HG02943 (cell line): ENCODE results near the gene PDE9A.
"Not testable (repeated sequence)": the region's sequence is repeated elsewhere in the genome, so short reads cannot be mapped to it uniquely, and the experiment has no call there.

Experiments used
- ATAC-seq: cut with Tn5 transposase; IDR thresholded peaks from one replicate; pipeline ENCODE4 v1.9.1; 2021; ENCODE audit warnings: mild to moderate bottlenecking, low read depth, moderate library complexity; ENCODE audit not compliant: unreplicated experiment

The PDE9A gene

DNA sequence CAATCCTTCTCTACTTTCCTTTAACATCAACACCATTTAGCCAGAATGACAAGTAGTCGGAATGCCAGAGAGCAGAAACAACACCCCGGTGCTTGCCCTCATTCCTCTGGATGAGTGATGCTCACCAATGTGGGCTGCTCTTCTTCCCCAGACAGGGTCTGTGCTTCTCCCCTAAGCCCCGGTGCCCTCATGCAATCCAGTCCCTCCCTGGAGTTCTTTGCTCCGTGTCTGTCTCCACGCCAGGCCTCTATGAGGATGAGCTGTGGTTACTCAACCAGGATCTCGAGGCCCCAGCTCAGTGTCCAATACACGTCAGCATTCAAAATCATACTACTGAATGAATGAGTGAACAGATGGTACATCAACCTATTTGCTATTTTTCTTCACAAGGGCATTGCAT, 29.7 kb upstream of the PDE9A start:
- ATAC-seq: no peak

DNA sequence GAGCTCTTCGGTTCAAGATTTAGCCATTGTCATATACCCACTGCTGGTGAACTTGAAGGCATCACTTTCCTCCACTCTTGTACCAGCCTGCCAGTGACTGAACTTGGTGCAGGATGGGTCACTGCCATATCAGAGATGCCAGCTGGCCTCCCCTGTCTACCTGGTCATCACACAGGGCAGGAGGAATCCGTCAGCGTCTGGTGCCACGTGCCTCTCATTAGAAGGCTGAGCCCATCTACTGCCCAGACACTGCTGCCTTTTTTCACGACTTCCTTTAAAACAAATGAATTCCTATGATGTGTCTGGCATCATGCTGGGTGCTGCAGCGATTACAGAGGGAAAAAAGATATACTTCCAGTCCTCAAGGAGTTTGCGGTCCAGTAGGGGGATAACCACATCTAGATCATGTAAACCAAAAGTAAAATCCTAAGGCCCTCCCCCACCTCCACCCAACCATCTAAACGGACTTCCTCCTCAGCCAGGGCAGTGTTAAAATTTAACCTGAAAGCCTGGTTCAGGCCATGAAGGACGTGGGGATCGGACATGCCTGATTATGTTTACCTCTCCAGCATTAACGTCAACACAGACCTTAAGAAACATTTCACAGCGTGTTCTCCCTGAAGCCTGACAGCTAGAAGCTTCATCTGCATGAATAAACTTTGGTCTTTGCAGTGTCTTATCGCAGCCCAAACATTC, 29.2 kb upstream of the PDE9A start:
- ATAC-seq: no peak

DNA sequence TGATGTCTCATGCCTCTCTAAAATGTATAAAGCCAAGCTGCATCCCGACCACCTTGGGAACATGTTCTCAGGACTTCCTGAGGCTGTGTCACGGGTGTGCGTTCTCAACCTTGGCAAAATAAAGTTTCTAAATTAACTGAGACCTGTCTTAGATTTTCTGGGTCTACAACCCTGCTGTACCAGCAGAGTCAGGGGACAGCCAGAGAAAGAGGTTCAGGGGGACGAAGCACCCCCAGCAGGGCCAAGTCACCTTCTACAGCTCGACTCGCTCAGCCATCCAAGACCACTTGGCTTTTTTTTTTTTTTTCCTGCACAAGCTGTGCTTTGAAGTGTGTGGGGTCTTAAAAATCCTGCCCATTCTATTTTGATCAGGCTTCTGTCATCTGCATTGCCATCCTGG, 28.5 kb upstream of the PDE9A start:
- ATAC-seq: no peak

GRCh38 chr21:42626171-42626570, 27.2 kb upstream of the PDE9A start:
- ATAC-seq: no peak

DNA sequence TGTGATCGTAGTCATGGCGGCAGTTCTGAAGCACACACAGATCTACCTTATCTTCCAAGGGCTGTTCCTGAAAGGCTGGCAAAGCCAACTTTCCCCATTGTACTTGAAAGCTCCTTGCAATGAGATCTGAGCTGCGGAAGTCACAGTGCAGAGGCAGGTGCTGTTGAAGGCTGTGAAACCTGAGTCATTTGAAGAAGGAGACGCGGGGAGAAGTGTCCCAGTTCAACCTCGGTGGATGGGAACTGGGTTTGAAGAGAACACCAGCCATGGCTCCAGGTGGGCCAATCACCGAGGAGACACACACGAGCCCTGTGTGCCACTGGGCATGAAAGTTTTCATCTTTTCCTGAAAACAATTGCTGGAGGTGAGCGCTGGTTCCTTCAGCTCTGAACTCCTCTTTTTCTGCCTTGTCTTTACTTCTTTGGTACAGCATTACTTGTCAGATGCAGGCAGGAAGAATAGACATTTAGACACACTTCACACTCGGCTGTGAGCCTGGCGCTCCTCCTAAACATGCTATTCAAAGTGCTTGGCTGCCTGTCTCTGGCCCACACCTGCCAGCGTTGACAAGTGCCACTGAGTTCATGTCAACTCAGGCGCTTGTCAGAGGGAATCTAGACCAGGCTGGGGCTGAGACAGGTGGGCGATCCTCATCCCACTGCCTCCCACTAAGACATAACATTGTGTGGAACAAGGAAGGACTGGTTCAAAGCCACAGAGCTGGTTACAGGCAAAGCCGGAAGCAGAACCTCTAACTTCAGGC, 25.7 kb upstream of the PDE9A start:
- no peak for ATAC-seq

GRCh38 chr21:42628466-42629061, 24.9 kb upstream of the PDE9A start:
- not testable (repeated sequence) for ATAC-seq

- ATAC-seq: no peak
Observed at GRCh38 chr21:42629933-42630589, 23.4 kb upstream of the PDE9A start.

DNA sequence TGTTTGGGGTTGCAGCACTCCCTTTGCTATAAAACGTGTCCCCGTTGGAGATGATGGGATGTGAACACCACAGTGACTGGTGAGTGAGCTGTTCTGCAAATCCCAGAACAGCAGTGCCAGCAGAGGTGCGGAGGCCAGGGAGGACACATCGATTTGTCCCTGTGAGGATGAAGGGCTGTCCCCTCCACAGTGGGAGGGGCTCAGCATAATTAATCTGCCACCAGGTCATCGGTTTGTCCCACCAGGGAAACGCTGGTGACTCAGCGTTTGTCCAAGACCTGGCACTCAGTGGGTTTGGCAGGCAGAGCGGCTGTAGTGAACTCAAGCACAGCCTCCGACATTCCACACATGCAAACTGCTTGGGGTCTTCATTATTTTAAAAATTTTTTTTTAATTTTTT, 22.8 kb upstream of the PDE9A start:
- ATAC-seq: no peak

- no peak for ATAC-seq
Observed at GRCh38 chr21:42631142-42631541, 22.3 kb upstream of the PDE9A start.

- ATAC-seq: no peak
Observed at GRCh38 chr21:42632336-42632751, 21.1 kb upstream of the PDE9A start.

DNA sequence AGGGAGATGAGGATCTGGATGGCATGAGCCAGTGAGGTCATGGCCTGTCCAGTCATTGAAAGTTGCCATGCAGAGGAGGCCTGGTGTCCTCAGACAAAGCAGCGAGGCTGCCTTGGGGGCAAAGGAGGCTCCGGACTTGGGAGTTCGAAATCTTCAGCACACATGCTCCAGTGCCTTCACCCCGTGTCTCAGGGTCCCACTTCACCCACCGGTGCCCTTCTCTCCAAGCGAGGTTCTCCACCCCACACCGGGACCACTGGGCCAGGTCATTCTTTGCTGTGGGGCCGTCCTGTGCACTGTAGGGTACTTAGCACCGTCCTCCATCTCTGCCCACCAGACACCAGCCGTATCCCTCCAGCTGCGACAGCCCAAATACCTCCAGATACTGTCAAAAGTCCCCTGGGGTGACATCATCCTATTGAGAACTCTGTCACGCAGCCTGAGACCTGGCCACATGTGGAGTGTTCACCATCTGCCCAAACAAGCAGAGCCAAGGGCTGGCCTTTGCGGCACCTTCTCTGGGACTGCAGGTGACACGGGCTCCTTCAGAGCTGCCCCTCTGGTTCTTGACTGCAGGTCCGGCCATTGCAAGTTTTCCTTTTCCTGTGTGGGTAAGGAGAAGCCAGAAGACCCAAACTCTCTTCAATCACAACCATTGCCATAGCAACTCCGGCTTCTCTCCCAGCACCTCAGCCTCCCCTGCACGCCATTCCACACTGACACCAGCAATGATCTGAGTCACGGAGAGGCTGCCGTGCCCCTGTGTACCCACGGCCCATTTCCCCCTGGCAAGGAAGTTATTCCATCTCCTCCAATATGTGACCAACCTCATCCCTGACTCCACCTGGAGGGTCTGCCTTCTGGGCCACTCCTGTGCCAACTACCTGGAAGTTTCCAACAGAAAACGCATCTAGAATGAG, 20.4 kb upstream of the PDE9A start:
- ATAC-seq: no peak

DNA sequence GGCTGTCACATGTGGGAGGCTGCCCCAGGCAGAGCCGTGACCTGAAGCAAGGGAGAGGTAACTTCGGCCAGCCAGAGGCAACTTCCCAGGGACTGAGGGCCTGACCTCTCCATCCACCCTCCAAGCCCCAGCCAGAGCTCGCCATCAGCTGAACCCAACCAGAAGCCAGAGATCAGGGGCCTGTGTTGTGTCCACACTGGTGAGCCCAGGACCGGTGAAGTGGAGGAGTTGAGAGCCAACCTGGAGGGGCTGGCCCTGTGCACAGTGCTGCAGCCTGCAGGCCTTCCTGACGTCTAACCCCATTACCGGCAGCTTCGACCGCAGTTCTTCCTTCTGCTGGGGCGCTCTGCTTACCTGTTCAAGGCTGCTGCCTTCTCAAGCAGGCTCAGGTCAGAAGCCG, 19.6 kb upstream of the PDE9A start:
- ATAC-seq: no peak

- no peak for ATAC-seq
Observed at GRCh38 chr21:42635848-42636519, 17.4 kb upstream of the PDE9A start.

DNA sequence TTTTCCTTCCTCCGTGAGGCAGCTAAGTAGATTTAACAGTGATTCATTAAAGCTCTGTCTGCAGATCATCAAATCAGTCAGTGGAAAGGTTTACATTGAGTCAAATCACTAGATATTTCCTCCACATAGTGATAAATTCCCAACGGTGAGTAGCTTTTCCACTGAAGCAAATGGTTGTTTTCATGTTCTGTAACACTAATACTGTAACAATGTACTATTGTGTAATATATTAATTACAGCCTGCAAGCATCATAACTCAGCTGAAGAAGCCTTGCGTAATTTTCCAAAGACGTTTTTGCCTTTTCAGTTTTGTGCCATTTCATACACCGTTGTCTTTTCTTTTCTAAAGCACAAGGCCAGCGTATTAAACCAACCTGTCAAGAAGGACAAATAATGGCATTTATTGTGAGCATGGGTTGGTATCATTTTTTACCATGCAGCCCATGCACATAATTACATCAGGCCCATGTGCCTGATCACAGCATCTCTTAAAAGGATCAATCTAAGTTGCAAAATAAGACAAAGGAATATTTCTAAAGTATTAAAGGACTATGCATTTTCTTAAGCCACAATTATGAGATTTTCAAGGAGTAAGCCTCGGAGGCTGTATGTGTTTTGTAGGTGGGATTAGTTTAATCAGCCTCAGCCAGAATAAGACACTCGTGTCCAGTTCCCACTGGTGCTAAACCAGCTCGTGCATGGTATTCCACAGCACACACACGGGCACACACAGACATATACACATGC, 16.7 kb upstream of the PDE9A start:
- ATAC-seq: no peak

DNA sequence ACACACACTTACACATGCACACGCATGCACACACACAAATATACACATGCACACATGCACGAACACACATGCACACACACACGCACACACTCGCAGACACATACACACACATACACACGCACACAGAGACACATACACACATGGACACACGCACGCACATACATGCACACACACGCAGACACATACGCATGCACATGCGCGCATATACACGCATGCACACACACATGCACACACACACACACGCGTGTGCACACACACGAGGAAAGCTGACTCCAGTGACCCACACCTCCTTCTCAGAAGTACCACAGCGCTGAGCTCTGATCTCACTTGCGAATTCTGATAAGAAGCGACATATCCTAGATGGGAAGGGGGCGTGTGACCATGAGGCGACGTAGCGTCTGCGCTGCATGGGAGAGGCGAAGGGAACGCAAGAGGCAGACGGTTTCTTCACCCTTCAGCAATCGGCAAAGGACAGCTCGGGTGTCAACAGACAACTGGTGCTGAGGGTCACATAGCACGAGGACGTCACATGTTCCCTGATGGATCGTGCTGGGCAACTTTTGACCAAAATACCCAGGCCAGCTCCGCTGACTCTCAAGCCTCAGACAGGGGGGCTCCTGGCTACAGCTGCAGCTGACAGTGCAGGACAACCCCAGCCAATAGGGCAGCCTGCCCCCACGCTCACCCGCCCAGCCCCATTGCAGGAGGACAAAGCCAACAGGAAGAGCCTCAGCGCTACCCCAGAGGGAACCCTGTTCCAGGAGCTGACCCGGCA, 16.0 kb upstream of the PDE9A start:
- ATAC-seq: no peak

DNA sequence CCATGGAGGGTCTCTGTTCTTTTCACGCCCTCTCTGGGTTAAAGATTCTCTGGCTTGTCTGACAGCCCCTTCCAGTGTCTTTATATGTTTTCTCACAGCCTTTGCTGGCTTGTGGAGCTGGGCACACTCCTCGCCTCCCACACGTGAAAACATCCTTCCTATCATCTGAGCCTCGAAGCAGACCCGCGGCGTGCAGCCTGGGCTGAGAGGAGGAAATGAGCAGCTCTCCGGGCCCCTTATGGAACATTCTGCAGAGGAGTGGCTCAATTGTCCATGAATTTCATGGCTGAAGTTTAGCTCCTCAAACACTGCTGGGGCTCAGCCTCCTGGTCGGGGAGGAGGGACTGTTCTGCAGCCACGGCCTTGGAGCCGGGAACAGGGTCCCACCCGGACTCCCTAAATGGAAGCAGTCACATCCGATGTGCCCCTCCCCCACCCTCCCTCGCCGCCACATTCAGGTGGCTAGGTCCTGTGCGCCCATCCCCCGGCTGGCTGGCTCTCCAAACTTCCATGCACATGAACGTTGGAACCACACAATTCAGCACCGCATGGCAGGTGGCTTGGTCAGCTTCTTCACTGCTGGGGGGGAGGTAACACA, 15.1 kb upstream of the PDE9A start:
- ATAC-seq: no peak

DNA sequence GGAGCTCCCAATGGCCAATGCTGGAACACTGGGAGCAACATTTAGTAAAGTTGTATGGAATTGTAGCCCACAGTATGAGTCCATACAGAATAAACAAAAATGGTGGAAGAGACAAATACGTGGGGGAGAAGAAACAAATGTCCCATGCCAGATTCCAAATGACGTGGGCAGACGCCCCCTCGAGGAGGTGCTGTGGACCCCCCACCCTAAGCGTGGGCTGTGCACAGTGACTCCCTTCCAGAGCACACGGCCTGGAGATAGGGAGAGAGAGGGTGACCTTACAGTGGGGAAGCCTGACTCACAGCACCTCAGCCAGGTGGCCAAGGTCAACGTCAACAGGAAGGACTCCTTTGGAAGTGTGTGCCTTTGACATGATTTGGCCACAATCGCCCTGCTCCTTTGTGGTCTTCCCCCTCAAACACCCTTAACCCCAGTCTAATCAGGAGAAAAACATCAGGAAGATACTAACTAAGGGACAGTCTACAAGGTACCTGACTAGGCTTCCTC, 13.7 kb upstream of the PDE9A start:
- ATAC-seq: no peak

DNA sequence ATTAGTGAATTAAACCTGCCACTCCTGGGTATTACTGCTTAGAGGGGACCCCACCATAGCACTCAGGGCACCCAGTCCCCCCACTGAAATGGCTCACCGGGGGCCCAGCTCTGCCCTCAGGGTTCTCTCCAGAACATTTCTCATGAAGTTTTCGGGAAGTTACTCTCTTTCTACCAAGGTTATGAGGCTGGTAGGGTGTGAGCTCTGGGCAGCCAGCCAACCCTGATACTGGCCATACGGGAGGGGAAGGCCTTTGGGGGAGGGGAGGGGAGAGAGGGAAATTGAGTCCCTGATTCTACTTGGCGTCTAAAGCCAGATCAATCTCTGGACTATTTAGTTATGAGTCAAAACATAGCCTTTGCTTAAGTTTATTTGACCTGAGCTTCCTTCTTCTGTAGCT, 12.9 kb upstream of the PDE9A start:
- ATAC-seq: no peak
